IMR-90 (cell line): ENCODE data around the gene INTS3. TPM values are rescaled to one million over a fixed set of nuclear protein-coding genes. Genes with fewer than 3 reads are reported as not detected.
"Not testable (repeated sequence)": the region's sequence is repeated elsewhere in the genome, so short reads cannot be mapped to it uniquely, and the experiment has no call there.

ENCODE experiments used
- ATAC-seq: fragments of 200-7000 bp; cut with Tn5 transposase; 2 replicates; pipeline ENCODE4 v1.9.1; 2020; ENCODE audit warnings: low read depth, mild to moderate bottlenecking, moderate library complexity
- BruUV-seq: library from RNA; stranded (reverse); fragments of 400-500 nt; replicated peaks from 2 replicates; lab custom pipeline; 2021; lab: Mats Ljungman, UMichigan
- CTCF ChIA-PET: fragments of 300-600 bp; formaldehyde crosslinking; extraction: SDS; loops from one replicate; lab custom pipeline; 2021; ENCODE audit warnings: antibody characterized with exemption; lab: Yijun Ruan, JAX
- POLR2A ChIA-PET: fragments of 300-600 bp; sonication (Branson Sonifier 250); formaldehyde crosslinking; loops from one replicate; lab custom pipeline; 2022; ENCODE audit warnings: antibody characterized with exemption; ENCODE audit not compliant: unreplicated experiment; lab: Charles Lee
- DNase-seq: peaks from one replicate; pipeline ENCODE4 v3.0.0; 2013
- H2AFZ ChIP-seq: replicated peaks from 2 replicates; pipeline ENCODE3; 2013; ENCODE audit warnings: low read length, mild to moderate bottlenecking; ENCODE audit not compliant: poor library complexity
- H2AK5ac ChIP-seq: 2 replicates; pipeline ENCODE4 v1.6.1; 2013; ENCODE audit warnings: low read depth, low read length, inconsistent platforms
- H2AK9ac ChIP-seq: replicated peaks from 2 replicates; pipeline ENCODE3; 2013; ENCODE audit warnings: mild to moderate bottlenecking, low read depth, low read length, moderate library complexity; ENCODE audit not compliant: poor library complexity
- H2BK120ac ChIP-seq: 2 replicates; pipeline ENCODE4 v1.6.1; 2013; ENCODE audit warnings: low read depth, low read length, inconsistent platforms
- H2BK15ac ChIP-seq: 3 replicates; pipeline ENCODE4 v1.6.1; 2013; ENCODE audit warnings: low read depth, low read length, inconsistent platforms
- H2BK20ac ChIP-seq: 2 replicates; pipeline ENCODE4 v1.6.1; 2013; ENCODE audit warnings: low read depth, mild to moderate bottlenecking, inconsistent platforms, low read length, moderate library complexity
- H2BK5ac ChIP-seq: 2 replicates; pipeline ENCODE4 v1.6.1; 2013; ENCODE audit warnings: mild to moderate bottlenecking, low read depth, low read length, inconsistent platforms; ENCODE audit not compliant: poor library complexity, severe bottlenecking
- H3K14ac ChIP-seq: replicated peaks from 2 replicates; pipeline ENCODE4 v1.6.1; 2013; ENCODE audit warnings: low read depth, low read length, inconsistent platforms
- H3K18ac ChIP-seq: 2 replicates; pipeline ENCODE4 v1.6.1; 2013; ENCODE audit warnings: low read depth, low read length, control low read depth
- H3K23ac ChIP-seq: 2 replicates; pipeline ENCODE4 v1.6.1; 2013; ENCODE audit warnings: low read depth, low read length, inconsistent platforms
- H3K27ac ChIP-seq: 2 replicates; pipeline ENCODE4 v1.5.1; 2013; ENCODE audit warnings: mild to moderate bottlenecking, control low read depth, low read length; ENCODE audit not compliant: insufficient read depth
- H3K27me3 ChIP-seq: 2 replicates; pipeline ENCODE4 v1.6.1; 2013; ENCODE audit warnings: low read length; ENCODE audit not compliant: control insufficient read depth, insufficient read depth
- H3K36me3 ChIP-seq: 2 replicates; pipeline ENCODE4 v1.6.1; 2013; ENCODE audit warnings: low read length, mixed read lengths; ENCODE audit not compliant: control insufficient read depth, insufficient read depth
- H3K4ac ChIP-seq: 2 replicates; pipeline ENCODE4 v1.6.1; 2013; ENCODE audit warnings: low read depth, low read length, inconsistent platforms
- H3K4me1 ChIP-seq: 2 replicates; pipeline ENCODE4 v1.6.1; 2013; ENCODE audit warnings: low read length, mixed read lengths; ENCODE audit not compliant: control insufficient read depth, insufficient read depth
- H3K4me2 ChIP-seq: 2 replicates; pipeline ENCODE4 v1.6.1; 2013; ENCODE audit warnings: low read depth, mild to moderate bottlenecking, control low read depth, low read length, moderate library complexity
- H3K4me3 ChIP-seq: 2 replicates; pipeline ENCODE4 v1.5.1; 2013; ENCODE audit warnings: low read depth, mild to moderate bottlenecking, control low read depth, low read length, moderate library complexity; ENCODE audit not compliant: insufficient read depth
- H3K56ac ChIP-seq: 2 replicates; pipeline ENCODE4 v1.6.1; 2013; ENCODE audit warnings: low read length, inconsistent platforms; ENCODE audit not compliant: insufficient read depth; ENCODE audit errors: extremely low read depth
- H3K79me1 ChIP-seq, 2 experiments: 2 replicates each; pipeline ENCODE4 v1.6.1; 2013; ENCODE audit warnings: low read length in 2 of 2, inconsistent platforms in 1 of 2, low read depth in 1 of 2
- H3K9ac ChIP-seq: 2 replicates; pipeline ENCODE4 v1.6.1; 2013; ENCODE audit warnings: low read depth, low read length, control low read depth
- H3K9me1 ChIP-seq: 2 replicates; pipeline ENCODE4 v1.6.1; 2013; ENCODE audit warnings: low read length, inconsistent platforms; ENCODE audit not compliant: insufficient read depth
- H3K9me3 ChIP-seq: 2 replicates; pipeline ENCODE4 v1.6.1; 2013; ENCODE audit warnings: low read length; ENCODE audit not compliant: control insufficient read depth, insufficient read depth
- H4K20me1 ChIP-seq: 2 replicates; pipeline ENCODE4 v1.6.1; 2013; ENCODE audit warnings: low read length, inconsistent platforms; ENCODE audit not compliant: insufficient read depth
- H4K5ac ChIP-seq: 2 replicates; pipeline ENCODE4 v1.6.1; 2013; ENCODE audit warnings: mild to moderate bottlenecking, low read depth, low read length, control low read depth
- H4K8ac ChIP-seq, 2 experiments: 2 replicates each; pipeline ENCODE4 v1.6.1; 2013; ENCODE audit warnings: low read depth in 2 of 2, low read length in 2 of 2, control low read depth in 1 of 2, inconsistent platforms in 1 of 2
- H4K91ac ChIP-seq: 2 replicates; pipeline ENCODE4 v1.6.1; 2013; ENCODE audit warnings: low read depth, low read length, inconsistent platforms; ENCODE audit not compliant: insufficient read depth
- WGBS, 2 experiments: methylation state at CpG; one replicate each; pipeline versions ENCODE4 v1.1.5 to v1.1.7; 2013; ENCODE audit warnings: missing lambda C conversion rate in 2 of 2; ENCODE audit not compliant: insufficient read length in 1 of 2; ENCODE audit errors: extremely low coverage in 2 of 2; 5-methylcytosine and 5-hydroxymethylcytosine counted together
- dilution Hi-C: fragments of 300-500 bp; cut with HindIII; formaldehyde crosslinking; loops from one replicate; pipeline ENCODE4 v1.14.3; 2018; ENCODE audit warnings: low sequenced_read_pairs; ENCODE audit not compliant: unreplicated experiment
- in situ Hi-C: fragments of 300-500 bp; cut with MboI; formaldehyde crosslinking; loops from 3 replicates; pipeline ENCODE4 v1.14.3; 2019; ENCODE audit warnings: low sequenced_read_pairs, inconsistent platforms, mixed read lengths
- intact Hi-C: fragments of 100-400 bp; cut with micrococcal nuclease; formaldehyde crosslinking; loops from 2 replicates; pipeline ENCODE4 v1.10.0; 2022
- polyA plus RNA-seq, 3 experiments: library from polyadenylated mRNA; depleted of rRNA; stranded (reverse); fragments of >200 nt; gene quantifications; 2 replicates each; pipeline ENCODE4 v1.2.3, GENCODE V29; 2012; ENCODE audit warnings: low replicate concordance in 1 of 3
- total RNA-seq: library from RNA; depleted of rRNA; stranded (reverse); fragments of >200 nt; gene quantifications from 2 replicates; pipeline ENCODE4 v1.2.3, GENCODE V29; 2012

The INTS3 gene
- total and polyA plus RNA-seq, 2 of the 4 experiments (the other 2 are of a cell fraction), result 33.5 to 59.4 TPM

GRCh38 chr1:153766663-153767062, 38.8 kb downstream of the INTS3 start:
- CTCF ChIA-PET, result interaction anchor here (1.1 kb wide), 1 partner anchor 12 kb away, joined by 3 read pairs; no protein-coding TSS in a partner anchor
- H3K9ac ChIP-seq, intact Hi-C loops, H4K5ac ChIP-seq, in situ Hi-C loops, dilution Hi-C loops, H2BK5ac ChIP-seq, H3K9me1 ChIP-seq, POLR2A ChIA-PET, H3K14ac ChIP-seq, H3K4me1 ChIP-seq, H4K91ac ChIP-seq, H3K4ac ChIP-seq, H3K9me3 ChIP-seq, H2BK20ac ChIP-seq, H3K56ac ChIP-seq, H4K8ac ChIP-seq, H3K23ac ChIP-seq, H3K27me3 ChIP-seq, H3K79me1 ChIP-seq, BruUV-seq, H4K20me1 ChIP-seq, H3K18ac ChIP-seq, H2BK120ac ChIP-seq, H2AK5ac ChIP-seq, H3K4me3 ChIP-seq, H2AFZ ChIP-seq, H3K27ac ChIP-seq, H2BK15ac ChIP-seq, H3K4me2 ChIP-seq, H2AK9ac ChIP-seq, DNase-seq, ATAC-seq: not testable (repeated sequence)
- WGBS, 2 experiments, result no CpG with 5 or more reads among the region's 10 CpGs
- peaks cover 72% of the 10 kb centered on the region for H3K36me3 ChIP-seq
